GM19324 (cell line): ENCODE results near the gene ZBTB12.
"Not testable (repeated sequence)": the region's sequence is repeated elsewhere in the genome, so short reads cannot be mapped to it uniquely, and the experiment has no call there.

ENCODE experiments used
- ATAC-seq: cut with Tn5 transposase; IDR thresholded peaks from one replicate; pipeline ENCODE4 v1.9.1; 2021; ENCODE audit warnings: mild to moderate bottlenecking, moderate library complexity; ENCODE audit not compliant: unreplicated experiment, low FRiP score

Gene ZBTB12

GRCh38 chr6:31877651-31878161, 24.2 kb downstream of the ZBTB12 start:
- no peak for ATAC-seq

- no peak for ATAC-seq
These were observed 24.7 kb downstream of the ZBTB12 start for GRCh38 chr6:31877125-31877650.

- ATAC-seq, result no peak
These were observed 25.5 kb downstream of the ZBTB12 start for GRCh38 chr6:31876357-31876756.

- no peak for ATAC-seq
These were observed 26.0 kb downstream of the ZBTB12 start for GRCh38 chr6:31875877-31876276.

GRCh38 chr6:31874836-31875572, 26.9 kb downstream of the ZBTB12 start:
- no peak for ATAC-seq

- no peak for ATAC-seq
These were observed 27.7 kb downstream of the ZBTB12 start for GRCh38 chr6:31874084-31874670.

- ATAC-seq, result no peak
These were observed 30.7 kb downstream of the ZBTB12 start for GRCh38 chr6:31871046-31871659.

- no peak for ATAC-seq
These were observed 31.4 kb downstream of the ZBTB12 start for GRCh38 chr6:31870385-31870921.

- no peak for ATAC-seq
These were observed 32.5 kb downstream of the ZBTB12 start for GRCh38 chr6:31869343-31869742.

GRCh38 chr6:31868658-31868971, 33.3 kb downstream of the ZBTB12 start:
- ATAC-seq, result not testable (repeated sequence)

GRCh38 chr6:31865205-31866118, 36.4 kb downstream of the ZBTB12 start:
- ATAC-seq, result no peak

- ATAC-seq, result no peak
These were observed 37.1 kb downstream of the ZBTB12 start for GRCh38 chr6:31864818-31865204.

- ATAC-seq, result not testable (repeated sequence)
These were observed 37.7 kb downstream of the ZBTB12 start for GRCh38 chr6:31864123-31864562.

GRCh38 chr6:31862344-31863235, 39.3 kb downstream of the ZBTB12 start, which contains the start of gene NEU1:
Gene NEU1 (minus strand): TSS chr6:31862821. CDS start chr6:31862776, 45 bp downstream.
- peak; percentile 92 for ATAC-seq

- ATAC-seq, result no peak
These were observed 40.0 kb downstream of the ZBTB12 start for GRCh38 chr6:31861919-31862343.

GRCh38 chr6:31861150-31861549, 40.7 kb downstream of the ZBTB12 start:
- no peak for ATAC-seq

- ATAC-seq, result no peak
These were observed 41.5 kb downstream of the ZBTB12 start for GRCh38 chr6:31860349-31860748.

GRCh38 chr6:31859923-31860322, 42.0 kb downstream of the ZBTB12 start:
- ATAC-seq, result no peak

- ATAC-seq, result no peak
These were observed 43.2 kb downstream of the ZBTB12 start for GRCh38 chr6:31858707-31859106.
